Stimulated activated CD4-positive, alpha-beta T cell treated with anti-CD3 and anti-CD28 coated beads, Interleukin-4, amount 100 ng/mL, for 4 hours (primary cell): ENCODE measurements around the gene GPR82.
"Not testable (repeated sequence)": the region's sequence is repeated elsewhere in the genome, so short reads cannot be mapped to it uniquely, and the experiment has no call there.

Experiments
- DNase-seq, 2 experiments: peaks; one replicate each; pipeline ENCODE4 v3.0.0-alpha.2; 2020

GPR82 gene, protein sequence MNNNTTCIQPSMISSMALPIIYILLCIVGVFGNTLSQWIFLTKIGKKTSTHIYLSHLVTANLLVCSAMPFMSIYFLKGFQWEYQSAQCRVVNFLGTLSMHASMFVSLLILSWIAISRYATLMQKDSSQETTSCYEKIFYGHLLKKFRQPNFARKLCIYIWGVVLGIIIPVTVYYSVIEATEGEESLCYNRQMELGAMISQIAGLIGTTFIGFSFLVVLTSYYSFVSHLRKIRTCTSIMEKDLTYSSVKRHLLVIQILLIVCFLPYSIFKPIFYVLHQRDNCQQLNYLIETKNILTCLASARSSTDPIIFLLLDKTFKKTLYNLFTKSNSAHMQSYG

DNA sequence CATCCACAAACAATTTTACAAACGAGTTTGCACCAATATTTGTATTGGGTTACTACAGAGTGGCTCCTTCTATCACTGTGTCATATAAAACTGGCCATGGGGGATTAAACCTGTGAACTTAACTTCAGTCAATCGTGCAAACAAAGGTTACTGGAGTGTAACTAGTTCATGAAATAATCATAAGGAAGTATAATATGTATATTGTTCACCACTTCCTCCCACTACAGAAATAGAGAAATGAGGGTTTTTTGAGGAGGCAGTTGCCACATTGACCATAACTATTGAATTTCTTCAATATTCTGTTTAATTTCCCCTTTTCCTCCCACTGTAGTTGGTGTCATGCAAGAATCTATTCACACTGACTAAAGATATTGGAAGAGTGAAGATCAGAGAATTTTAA lies at the start of gene GPR82:
GPR82 (plus strand) TSS at position 356 of the 400 bp plus-strand sequence. CDS start 2,846 bp downstream, outside the sequence.
- no peak for DNase-seq

DNA sequence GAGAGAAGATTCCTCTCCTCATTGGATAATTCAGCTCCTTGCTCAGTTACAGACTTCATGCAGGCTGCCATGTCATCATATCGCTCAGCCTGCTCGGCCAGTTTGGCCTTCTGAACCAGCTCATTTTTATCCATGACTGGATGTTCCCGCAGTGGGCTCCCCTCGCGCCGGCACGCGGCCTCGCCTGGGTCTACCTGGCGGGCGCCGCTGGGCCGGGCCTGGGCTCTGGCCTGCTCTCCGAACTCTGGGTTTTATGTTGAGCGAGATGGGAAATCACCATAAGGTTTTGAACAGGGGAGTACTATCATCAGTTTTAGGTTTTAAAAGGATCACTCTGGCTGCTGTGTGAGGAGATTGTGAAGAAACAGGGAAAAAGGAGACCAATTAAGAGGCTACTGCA lies 47.6 kb upstream of the GPR82 start:
- DNase-seq: not testable (repeated sequence)

DNA sequence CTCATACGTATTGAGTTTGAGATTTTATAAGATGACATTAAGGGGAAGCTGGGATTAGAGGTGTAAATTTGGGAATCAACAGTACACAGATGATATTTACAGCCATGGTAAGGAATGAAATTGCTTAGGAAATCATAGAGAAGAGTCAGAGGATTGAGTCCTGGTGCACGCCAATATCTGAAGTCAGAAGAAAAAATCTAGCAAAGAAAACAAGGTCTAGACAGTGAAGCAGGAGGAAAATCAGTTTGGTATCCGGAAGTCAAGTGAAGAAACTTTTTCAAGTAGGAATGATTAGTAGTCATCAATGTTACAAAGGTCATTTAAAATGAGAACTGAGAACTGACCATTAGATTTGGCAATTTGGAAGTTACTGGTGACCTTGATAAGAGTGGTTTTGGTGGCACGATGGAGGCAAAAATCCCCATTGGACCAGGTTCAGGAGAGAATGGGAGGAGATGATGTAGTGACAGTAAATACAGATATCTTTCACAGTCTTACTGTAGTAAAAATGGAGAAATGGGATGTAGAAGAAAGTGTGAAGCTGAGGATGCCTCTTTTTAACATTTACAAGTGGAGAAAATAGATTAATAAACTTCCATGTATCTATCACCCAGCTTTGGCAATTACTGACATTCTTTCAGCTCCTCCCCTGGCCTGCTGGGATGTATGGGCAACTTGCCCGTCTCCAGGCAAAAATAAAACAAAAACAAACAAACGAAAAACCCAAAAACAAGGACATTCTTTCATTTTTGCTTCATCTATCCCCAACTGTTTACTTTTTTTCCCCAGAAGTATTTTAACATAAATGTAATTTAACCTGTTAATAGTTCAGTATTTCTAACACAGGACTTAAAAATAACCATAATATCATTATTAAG lies 46.6 kb upstream of the GPR82 start:
- DNase-seq: no peak

DNA sequence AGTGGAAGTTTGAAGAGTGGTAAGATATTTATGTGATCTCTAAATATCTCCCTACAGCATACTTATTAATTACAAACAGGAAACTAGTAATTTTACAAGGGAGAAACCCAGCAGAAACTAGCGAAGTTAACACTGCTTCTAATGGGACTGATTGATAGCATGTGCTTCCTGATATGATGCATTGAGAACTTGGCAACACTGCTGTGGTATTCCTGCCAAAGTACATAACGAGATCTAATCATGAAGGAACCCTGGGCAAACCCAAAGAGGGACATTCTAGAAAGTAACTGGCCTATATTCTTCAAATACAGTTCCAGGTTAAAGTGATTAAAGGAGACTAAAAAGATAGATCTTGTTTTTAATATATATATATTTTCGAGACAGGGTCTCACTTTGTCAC lies 39.8 kb upstream of the GPR82 start:
- DNase-seq: no peak

DNA sequence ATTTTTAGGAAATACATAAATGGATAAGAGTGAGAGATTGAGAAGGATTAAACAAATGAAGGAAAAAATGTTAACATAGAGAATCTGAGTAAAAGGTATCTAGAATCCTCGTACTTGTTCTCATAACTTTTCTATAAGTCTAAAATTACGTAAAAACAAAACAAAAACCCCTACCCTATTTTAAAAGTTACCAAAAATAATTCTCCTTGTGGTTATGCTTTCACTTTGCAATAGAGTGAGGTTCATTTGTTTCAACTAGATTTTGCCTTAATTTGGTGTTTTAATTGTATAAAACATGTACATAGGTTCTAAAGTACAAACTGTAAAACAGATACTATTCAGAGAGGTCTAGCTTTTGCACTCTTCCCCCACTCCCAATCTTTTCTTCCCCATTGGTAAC lies 39.0 kb upstream of the GPR82 start:
- DNase-seq: no peak

DNA sequence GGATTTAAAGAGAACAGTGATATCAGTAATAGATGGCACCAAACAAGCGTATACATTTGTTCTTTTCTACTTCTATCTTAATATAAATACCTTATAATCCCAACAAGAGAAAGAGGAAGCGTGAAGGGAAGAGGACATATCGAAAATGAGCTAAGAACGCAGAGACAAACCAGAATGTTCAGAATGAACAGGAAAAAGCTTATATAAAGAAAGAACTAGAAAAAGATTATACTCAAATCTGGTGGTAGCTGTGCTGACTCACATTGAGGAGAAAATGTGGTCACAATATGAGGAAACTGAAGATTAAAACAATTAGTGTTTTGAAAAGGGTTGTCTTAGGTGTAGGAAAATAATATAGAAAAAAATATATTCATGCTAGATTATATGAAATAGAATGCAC lies 37.2 kb upstream of the GPR82 start:
- no peak for DNase-seq

DNA sequence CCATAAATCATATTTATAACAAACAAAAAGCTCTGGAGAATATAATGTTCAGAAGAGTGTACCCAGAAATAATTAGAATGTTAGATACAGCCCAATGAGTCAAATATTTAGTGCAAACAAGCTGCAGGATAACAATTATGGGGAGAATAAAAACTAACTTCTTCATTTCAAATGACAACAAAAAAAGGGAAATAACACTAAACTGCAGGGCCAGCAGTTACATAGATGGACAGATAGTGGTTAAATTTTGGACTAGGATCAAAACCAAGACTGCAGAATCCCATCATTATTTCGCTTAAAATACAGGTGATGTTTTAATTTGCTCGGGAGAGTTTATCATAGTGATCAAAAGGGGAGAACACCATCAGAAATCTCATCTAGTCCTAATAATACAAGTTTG lies 35.8 kb upstream of the GPR82 start:
- no peak for DNase-seq

DNA sequence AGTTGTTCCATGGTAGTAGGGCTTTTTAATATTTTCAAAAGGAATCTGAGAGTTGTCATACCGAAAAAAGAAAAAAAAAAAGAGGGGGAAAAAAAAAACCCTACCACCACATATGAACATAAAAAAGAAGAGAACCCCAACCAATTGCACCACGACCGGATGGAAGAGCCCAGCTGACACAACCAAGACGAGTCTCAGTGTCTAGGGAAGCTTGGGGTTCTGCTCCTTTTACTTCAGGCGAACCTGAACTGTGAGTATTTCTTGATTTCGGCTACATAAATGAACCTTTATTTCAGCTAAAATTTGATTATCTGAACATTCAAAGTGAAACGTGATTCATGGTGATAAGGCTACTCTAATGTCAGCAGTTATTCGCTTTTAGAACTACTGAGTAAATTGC lies 35.1 kb upstream of the GPR82 start, which contains the start of gene GPR34:
GPR34 (plus strand) TSS at position 139 of the 400 bp plus-strand sequence. CDS start 6,661 bp downstream, outside the sequence.
- DNase-seq: no peak

DNA sequence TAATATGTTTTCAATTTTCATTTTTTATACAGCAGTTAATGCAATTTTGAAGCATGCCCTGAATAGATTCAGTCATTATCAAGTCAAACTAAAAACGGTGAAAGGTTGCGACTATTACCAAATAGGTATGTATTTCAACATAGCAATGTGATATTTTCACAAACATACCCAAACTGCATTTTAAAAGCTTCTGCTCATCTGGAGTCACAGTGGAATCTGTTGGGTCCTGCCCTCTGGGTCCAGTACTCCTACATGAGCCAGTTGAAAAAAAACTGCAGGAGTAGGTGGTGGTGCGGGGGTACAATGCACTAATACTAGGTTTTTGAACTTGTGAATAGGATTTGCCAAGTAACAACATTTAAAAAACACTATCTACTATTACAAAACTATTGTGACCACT lies 34.3 kb upstream of the GPR82 start:
- no peak for DNase-seq

DNA sequence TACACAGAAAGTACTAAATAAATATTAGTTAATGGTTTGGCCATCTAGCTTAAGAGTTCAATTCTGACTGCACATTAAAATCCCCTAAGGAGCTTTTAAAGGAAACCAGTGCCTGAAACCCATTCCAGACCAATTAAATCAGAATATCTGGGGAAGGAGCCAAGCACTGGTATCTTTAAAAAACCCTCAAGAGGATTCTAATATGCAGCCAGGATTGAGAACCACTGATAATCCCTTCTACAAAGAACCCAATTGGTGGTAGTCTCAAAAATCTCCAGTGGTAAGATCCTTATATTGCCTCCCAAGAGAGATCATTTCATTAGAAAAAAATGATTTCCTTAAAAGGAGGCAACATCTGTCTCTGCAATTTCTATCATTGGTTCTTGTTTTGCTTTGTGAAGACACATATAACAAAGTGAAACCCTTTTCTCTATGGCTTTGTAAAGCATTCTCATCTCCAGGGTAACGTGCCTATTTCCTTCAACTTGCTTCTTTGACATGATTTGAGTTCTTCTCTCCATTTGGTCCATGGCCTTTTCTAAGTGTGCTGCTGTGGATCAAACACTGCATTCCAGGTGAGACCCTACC lies 31.7 kb upstream of the GPR82 start:
- DNase-seq: no peak

DNA sequence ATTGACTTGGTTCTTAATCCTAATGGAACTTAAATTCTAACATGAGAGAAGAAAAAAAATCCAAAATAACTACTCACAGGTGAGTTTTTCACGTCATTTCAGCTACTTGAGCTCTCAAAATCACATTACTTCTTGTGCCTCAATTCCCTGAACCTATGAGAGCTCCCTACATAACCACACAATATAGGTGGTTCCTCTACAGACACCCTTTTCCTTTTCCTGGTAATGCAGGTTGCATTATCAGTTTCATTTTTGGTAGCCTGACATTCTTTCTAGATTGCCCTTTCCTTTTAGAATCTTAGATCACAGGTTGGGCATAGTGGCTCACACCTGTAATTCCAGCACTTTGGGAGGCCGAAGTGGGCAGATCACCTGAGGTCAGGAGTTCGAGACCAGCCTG lies 31.0 kb upstream of the GPR82 start:
- no peak for DNase-seq

DNA sequence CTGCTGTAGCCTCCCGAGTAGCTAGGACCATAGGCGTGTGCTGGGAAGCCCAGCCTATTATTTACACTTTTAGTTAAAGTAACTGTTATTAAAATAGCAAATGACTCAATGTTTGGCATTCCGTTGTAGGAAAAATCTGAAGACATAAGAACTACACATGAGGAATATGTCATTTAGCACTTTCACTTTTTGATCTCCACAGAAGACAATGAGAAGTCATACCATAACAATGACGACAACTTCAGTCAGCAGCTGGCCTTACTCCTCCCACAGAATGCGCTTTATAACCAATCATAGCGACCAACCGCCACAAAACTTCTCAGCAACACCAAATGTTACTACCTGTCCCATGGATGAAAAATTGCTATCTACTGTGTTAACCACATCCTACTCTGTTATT lies 28.6 kb upstream of the GPR82 start:
- no peak for DNase-seq

DNA sequence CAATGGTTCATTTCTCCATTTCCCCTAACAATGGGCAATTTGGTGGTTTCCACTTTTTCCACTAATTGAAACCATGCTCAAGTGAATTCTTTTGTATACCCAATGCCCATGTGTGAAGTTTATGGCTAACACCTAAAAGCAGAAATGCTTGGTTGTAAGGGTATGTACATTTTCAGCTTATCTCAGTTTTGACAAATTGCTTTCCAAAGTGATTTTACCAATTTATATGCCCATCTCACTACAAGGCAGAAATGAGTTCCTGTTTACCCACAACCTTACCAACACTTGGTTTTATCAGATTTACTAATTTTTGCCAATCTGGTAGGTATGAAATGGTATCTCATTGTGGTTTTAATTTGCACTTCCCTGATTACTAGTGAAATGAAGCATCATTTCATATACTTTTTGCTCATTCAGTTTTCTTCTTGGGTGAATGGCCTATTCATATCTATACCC lies 20.4 kb upstream of the GPR82 start:
- DNase-seq: no peak

DNA sequence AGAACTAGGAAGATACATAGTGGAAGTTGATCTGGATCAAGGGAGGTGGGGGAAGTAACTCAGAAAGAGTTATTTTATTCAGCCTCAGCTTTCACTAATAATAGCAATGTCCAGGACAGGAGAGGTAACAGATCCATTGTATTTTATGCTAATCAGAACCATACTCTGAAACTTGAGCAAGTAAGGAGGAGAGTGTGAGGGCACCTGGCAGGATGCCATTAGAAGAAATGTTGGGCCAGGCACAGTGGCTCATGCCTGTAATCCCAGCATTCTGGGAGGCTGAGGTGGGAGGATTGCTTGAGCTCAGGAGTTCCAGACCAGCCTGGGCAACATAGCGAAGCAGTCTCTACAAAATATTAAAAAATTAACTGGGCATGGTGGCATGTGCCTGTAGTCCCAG lies 18.9 kb upstream of the GPR82 start:
- no peak for DNase-seq

DNA sequence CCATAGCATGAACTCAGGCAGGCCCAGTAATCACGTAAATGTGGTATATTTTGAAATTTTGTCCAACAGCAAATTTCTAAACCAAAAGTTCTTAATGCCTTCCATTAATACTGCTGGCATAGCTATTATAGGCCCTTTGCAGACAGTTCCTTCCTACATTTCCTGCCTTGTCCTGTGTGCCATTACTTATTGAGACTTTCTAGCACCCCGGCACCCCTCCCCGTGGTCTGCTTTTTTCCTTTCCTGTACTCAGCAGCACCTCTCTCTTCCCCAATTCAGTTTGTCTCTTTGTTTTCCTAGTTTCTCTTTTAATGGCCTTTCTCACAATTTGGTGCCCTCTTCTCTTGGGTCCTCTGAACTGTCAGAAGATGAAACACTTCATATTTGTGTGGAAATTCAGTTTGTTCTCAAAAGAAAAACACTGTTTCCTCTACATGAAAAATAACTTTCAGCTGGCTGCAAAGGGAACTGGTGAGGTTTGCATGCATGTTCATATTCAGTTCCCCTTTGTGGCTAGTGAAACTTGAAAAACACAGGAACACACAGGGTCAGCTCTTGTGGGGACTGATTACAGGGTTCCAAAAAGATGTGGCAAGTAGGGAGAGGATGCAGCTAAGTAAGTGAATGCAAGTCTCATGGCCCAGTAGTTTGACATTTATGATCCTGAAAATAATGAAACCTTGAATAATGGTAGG lies 18.2 kb upstream of the GPR82 start:
- no peak for DNase-seq

DNA sequence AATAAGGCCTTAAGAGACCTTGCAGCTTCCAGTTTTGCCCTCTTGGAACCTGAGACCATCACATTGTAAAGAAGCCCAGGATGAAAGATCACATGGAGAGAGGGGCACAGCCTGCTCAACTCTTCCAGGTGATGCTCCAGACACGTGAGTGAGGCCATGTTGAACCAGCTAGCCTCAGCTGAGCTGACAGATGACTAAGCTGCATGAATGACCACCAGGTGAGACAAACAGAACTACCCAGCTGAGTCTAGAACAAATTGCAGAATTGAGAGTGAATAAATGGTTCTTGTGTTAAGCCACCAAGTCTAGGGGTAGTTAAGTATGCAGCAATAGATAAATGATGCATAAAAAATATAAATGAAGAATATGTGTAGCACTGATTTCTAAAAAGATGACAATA lies 16.8 kb upstream of the GPR82 start:
- no peak for DNase-seq

DNA sequence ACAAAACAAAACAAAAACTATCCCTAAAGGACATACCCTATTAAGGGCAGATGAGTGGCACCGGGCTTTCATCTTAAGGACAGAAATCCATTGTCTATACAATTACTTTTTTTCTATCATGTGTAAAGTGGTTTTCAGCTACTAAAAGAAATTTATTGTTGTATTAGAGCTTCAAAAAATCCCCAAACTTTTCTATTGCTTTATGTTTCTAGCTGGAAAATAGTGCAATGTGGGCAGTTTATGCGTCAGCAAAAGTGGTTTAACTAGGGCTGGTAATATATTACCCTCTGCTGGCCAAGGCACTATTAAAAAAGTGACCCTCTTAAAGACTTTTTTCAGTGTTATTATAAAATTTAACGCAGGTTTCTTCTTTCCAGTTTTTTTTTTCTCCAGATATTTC lies 15.5 kb upstream of the GPR82 start:
- no peak for DNase-seq

DNA sequence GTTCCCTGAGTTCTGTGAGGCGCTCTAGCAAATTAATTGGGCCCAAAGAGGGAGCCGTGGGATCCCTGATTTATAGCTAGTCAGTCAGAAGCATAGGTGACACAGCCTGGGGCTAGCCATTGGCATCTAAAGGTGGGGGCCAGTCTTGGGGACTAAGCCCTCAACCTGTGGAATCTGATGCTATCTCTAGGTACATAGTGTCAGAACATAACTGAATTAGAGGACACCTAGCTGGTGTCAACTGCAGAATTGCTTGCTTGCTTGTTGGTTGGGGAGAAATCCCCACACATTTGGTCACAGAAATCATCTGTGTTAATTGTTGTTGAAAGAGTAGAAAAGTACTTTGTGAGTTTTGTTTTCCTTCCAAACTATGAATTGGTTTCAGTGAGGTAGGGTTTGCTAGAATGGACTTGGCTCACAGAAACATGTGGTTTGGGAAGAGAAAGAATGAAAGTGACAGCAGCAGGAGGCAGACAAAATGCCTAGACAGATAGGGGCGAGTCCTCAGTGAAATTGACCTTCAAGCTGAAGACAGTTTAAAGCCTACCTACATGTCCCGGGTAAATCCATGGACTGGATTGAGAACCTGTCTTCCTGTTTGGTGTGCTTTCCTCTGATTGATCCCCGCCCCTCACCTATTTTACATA lies 12.8 kb upstream of the GPR82 start:
- DNase-seq: no peak

DNA sequence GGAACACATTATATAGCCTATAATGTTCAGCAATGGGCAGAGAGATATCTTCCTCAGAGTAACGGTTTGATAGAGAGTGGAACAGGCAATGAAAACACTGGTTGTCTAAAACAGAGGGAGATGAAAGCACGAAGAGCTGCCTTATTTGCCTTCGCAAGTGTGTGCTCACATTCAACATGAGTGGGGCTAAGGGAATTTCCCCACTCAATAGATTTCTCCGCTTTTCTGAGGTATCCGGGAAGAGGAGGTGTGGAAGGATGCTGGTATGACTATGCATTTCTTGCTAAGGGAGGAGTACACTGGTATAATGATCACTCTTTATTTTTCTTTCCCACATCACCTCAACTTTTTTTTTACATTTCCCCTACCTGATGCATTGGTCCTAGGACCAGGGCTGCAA lies 7.8 kb upstream of the GPR82 start:
- no peak for DNase-seq

DNA sequence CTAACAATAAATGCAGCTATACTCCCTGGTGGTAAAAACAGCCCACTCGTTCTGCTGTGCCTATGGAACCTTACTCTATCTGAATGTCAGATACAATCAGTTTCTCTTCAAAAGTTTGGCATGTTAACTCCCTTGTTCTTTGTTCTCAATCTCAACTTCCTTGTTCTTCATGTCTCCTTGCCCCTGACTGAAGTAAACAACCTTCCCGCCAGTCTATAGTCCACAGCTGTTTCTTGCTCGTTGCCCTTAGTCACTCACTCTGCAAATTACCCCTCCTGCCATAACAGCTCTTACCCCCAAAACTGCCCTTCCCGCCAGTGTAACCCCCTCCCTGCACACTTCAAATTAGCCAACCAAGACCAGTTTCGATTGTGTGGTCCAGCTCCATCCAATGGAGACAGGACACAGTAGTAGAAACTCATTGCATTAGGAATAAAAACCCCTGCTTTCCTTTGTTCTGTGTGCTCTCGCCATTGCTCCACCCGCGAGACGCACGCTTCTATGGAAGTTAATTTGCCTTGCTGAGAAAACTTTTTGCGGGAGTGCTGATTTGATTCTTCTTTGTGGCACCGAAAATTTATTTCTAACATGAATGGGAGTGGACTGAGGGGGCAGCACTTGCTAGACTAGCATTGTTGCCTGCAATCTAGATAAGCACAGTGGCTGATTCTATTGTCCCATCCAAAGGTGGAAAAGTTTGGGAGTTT lies 7.1 kb upstream of the GPR82 start:
- DNase-seq: no peak

DNA sequence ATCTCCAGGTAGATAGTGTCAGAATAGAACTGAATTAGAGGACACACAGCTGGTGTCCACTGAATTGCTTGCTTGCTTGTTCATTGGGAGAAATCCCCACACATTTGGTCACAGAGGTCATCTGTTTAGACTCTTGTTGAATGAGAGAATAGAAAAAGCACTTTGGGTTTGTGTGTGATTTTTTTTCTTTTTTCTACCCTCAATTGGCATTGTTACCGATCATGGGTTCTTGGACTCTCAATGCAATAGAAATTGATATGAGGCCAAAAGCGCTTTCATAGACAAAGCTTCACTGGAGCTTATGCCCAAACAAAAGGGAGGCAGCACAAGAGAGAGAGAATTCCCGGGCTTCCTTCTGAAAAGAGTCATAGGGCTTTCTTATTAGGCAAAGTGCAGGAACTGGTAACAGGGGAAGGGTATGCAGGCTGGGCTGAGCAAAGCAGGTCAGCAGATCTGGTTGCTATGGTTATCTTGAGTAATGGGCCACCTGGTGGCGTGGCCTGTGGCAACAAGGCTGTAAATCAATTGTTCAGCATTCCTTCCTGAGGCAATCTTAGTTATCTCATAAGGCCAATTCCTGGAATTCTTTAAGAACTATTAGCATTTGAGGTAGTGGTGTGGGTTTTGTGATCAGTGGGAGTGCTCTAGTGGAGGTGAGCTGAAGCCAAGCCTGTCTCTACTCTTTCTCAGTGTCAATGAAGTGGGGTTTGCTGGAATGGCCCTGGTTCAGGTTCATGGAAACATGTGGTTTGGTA lies 5.3 kb upstream of the GPR82 start:
- DNase-seq: no peak
